Central memory CD4-positive, alpha-beta T cell (primary cell): ENCODE data around the gene GARIN5A.
A peak's percentile ranks its signal among the peaks of the same experiment; 100 is the strongest.
"Not testable (repeated sequence)": the region's sequence is repeated elsewhere in the genome, so short reads cannot be mapped to it uniquely, and the experiment has no call there.

ENCODE experiments used
- DNase-seq: peaks from one replicate; pipeline ENCODE4 v3.0.0; 2022

GARIN5A gene

GRCh38 chr19:50486823-50487515, 10.3 kb upstream of the GARIN5A start:
- DNase-seq: peak; percentile 27

GRCh38 chr19:50485284-50485955, 8.8 kb upstream of the GARIN5A start:
- DNase-seq: no peak

GRCh38 chr19:50482916-50483315, 6.3 kb upstream of the GARIN5A start:
- DNase-seq: no peak

- no peak for DNase-seq
Observed at GRCh38 chr19:50482271-50482855, 5.7 kb upstream of the GARIN5A start.

GRCh38 chr19:50481351-50482149, 4.9 kb upstream of the GARIN5A start:
- DNase-seq: no peak

GRCh38 chr19:50480281-50481111, 3.8 kb upstream of the GARIN5A start:
- no peak for DNase-seq

GRCh38 chr19:50479761-50480251, 3.2 kb upstream of the GARIN5A start:
- DNase-seq: no peak

GRCh38 chr19:50478901-50479715, 2.5 kb upstream of the GARIN5A start:
- DNase-seq: no peak

GRCh38 chr19:50477751-50478515, 1.3 kb upstream of the GARIN5A start:
- DNase-seq: no peak

GRCh38 chr19:50476907-50477238, 225 bp upstream of the GARIN5A start:
- DNase-seq: no peak

GRCh38 chr19:50475736-50476223, 868 bp downstream of the GARIN5A start:
- DNase-seq: no peak

- DNase-seq: no peak
Observed at GRCh38 chr19:50475101-50475568, 1.5 kb downstream of the GARIN5A start.

GRCh38 chr19:50473336-50473735, 3.3 kb downstream of the GARIN5A start:
- not testable (repeated sequence) for DNase-seq

- no peak for DNase-seq
Observed at GRCh38 chr19:50468818-50469217, 7.8 kb downstream of the GARIN5A start.

GRCh38 chr19:50467566-50467965, 9.1 kb downstream of the GARIN5A start:
- no peak for DNase-seq

GRCh38 chr19:50466706-50467039, 10.0 kb downstream of the GARIN5A start:
- no peak for DNase-seq

- no peak for DNase-seq
Observed at GRCh38 chr19:50465986-50466705, 10.5 kb downstream of the GARIN5A start.

GRCh38 chr19:50465000-50465399, 11.6 kb downstream of the GARIN5A start:
- DNase-seq: no peak

- no peak for DNase-seq
Observed at GRCh38 chr19:50464348-50464747, 12.3 kb downstream of the GARIN5A start.

GRCh38 chr19:50462970-50463369, 13.7 kb downstream of the GARIN5A start:
- DNase-seq: no peak
